GM19023 (cell line): ENCODE results near the gene UBR1.
"Not testable (repeated sequence)": the region's sequence is repeated elsewhere in the genome, so short reads cannot be mapped to it uniquely, and the experiment has no call there.

Experiments used
- ATAC-seq: cut with Tn5 transposase; IDR thresholded peaks from one replicate; pipeline ENCODE4 v1.9.1; 2021; ENCODE audit warnings: mild to moderate bottlenecking, moderate library complexity; ENCODE audit not compliant: unreplicated experiment

The UBR1 gene

GRCh38 chr15:43067717-43068461 is 37.9 kb downstream of the UBR1 start:
- ATAC-seq, result no peak

- ATAC-seq, result no peak
Observed at GRCh38 chr15:43056696-43057095, 49.1 kb downstream of the UBR1 start.

- no peak for ATAC-seq
Observed at GRCh38 chr15:43052860-43053259, 53.0 kb downstream of the UBR1 start.

GRCh38 chr15:43048935-43049334 is 56.9 kb downstream of the UBR1 start:
- no peak for ATAC-seq

GRCh38 chr15:43046484-43046883 is 59.4 kb downstream of the UBR1 start:
- ATAC-seq, result no peak

- ATAC-seq, result no peak
Observed at GRCh38 chr15:43042885-43043284, 63.0 kb downstream of the UBR1 start.

- ATAC-seq, result not testable (repeated sequence)
Observed at GRCh38 chr15:43041085-43041484, 64.8 kb downstream of the UBR1 start.

- ATAC-seq, result not testable (repeated sequence)
Observed at GRCh38 chr15:43035240-43035639, 70.6 kb downstream of the UBR1 start.

GRCh38 chr15:43029476-43029875 is 76.4 kb downstream of the UBR1 start:
- ATAC-seq, result no peak

- no peak for ATAC-seq
Observed at GRCh38 chr15:43025150-43025549, 80.7 kb downstream of the UBR1 start.

GRCh38 chr15:43014671-43015070 is 91.2 kb downstream of the UBR1 start:
- not testable (repeated sequence) for ATAC-seq

GRCh38 chr15:43009206-43009605 is 96.6 kb downstream of the UBR1 start:
- no peak for ATAC-seq

- no peak for ATAC-seq
Observed at GRCh38 chr15:43008150-43008549, 97.7 kb downstream of the UBR1 start.

- no peak for ATAC-seq
Observed at GRCh38 chr15:43007551-43007950, 98.3 kb downstream of the UBR1 start.

- ATAC-seq, result no peak
Observed at GRCh38 chr15:43006991-43007390, 98.8 kb downstream of the UBR1 start.

GRCh38 chr15:43004886-43005595 is 100.8 kb downstream of the UBR1 start:
- not testable (repeated sequence) for ATAC-seq

- ATAC-seq, result no peak
Observed at GRCh38 chr15:42999201-42999779, 106.5 kb downstream of the UBR1 start.

GRCh38 chr15:42996871-42997270 is 109.0 kb downstream of the UBR1 start:
- ATAC-seq, result no peak

- no peak for ATAC-seq
Observed at GRCh38 chr15:42994546-42994945, 111.3 kb downstream of the UBR1 start.

- ATAC-seq, result no peak
Observed at GRCh38 chr15:42992626-42993025, 113.2 kb downstream of the UBR1 start.

GRCh38 chr15:42986693-42987342 is 119.0 kb downstream of the UBR1 start:
- no peak for ATAC-seq
